ENCODE measurements around the gene IGSF3. TPM values are rescaled to one million over a fixed set of nuclear protein-coding genes. Genes with fewer than 3 reads are reported as not detected.

IGSF3 gene
- 0.37 and 0.66 TPM in 2 replicates for total RNA-seq

GRCh38 chr1:116667575-116668105, at the start of gene IGSF3:
Gene IGSF3 (minus strand): TSS chr1:116667733. CDS start chr1:116666326, 1,407 bp downstream.

GRCh38 chr1:116570358-116571214, 96.9 kb downstream of the IGSF3 start, which contains the start of gene CD58:
Gene CD58 (minus strand): TSS chr1:116571026. CDS start chr1:116570972, 54 bp downstream.

Other genes starting within 250 kb of the IGSF3 start
- 6.2 and 8.4 TPM in 2 replicates for gene CD58, start 96.7 kb downstream of the IGSF3 start, total RNA-seq
- gene CD2, start 86.7 kb upstream of the IGSF3 start, total RNA-seq: not detected in 2 replicates
- 12.4 and 13.1 TPM in 2 replicates for gene PTGFRN, start 242.2 kb upstream of the IGSF3 start, total RNA-seq

Data from uterine smooth muscle cell (primary cell).